CD14-positive monocyte (primary cell): ENCODE data around the gene FAM184A. TPM values are rescaled to one million over a fixed set of nuclear protein-coding genes. Genes with fewer than 3 reads are reported as not detected.

Source experiments
- DNase-seq, 3 donors: peaks; one replicate each; pipeline ENCODE4 v3.0.0-alpha.2; 2011 to 2022
- H2AFZ ChIP-seq: 2 replicates; pipeline ENCODE4 v1.6.0; 2012; ENCODE audit warnings: mild to moderate bottlenecking, low read depth, low read length, inconsistent platforms; ENCODE audit not compliant: insufficient read depth, poor library complexity, severe bottlenecking
- H3K27ac ChIP-seq, 2 donors: 1 replicate in 1 of 2; 2 replicates in 1 of 2; pipeline ENCODE4 v1.5.1; 2012 to 2013; ENCODE audit warnings: low read length in 2 of 2, control low read depth in 1 of 2, inconsistent platforms in 1 of 2, low read depth in 1 of 2, mild to moderate bottlenecking in 1 of 2
- H3K27me3 ChIP-seq, 2 donors: one replicate each; pipeline versions ENCODE4 v1.6.0 to v1.6.1; 2011 to 2013; ENCODE audit warnings: low read length in 2 of 2; ENCODE audit not compliant: control insufficient read depth in 2 of 2, insufficient read depth in 2 of 2
- H3K36me3 ChIP-seq, 2 donors: replicated peaks in 1 of 2; 1 replicate in 1 of 2; 2 replicates in 1 of 2; pipeline versions ENCODE4 v1.5.1 to v1.6.1; 2012 to 2013; ENCODE audit warnings: low read length in 2 of 2, control low read depth in 1 of 2, inconsistent platforms in 1 of 2, mild to moderate bottlenecking in 1 of 2; ENCODE audit not compliant: insufficient read depth in 2 of 2, control insufficient read depth in 1 of 2
- H3K4me1 ChIP-seq, 2 donors: 1 replicate in 1 of 2; 2 replicates in 1 of 2; pipeline versions ENCODE4 v1.5.1 to v1.6.1; 2012 to 2013; ENCODE audit warnings: low read length in 2 of 2, control low read depth in 1 of 2, inconsistent platforms in 1 of 2, mild to moderate bottlenecking in 1 of 2, moderate library complexity in 1 of 2; ENCODE audit not compliant: insufficient read depth in 2 of 2, control insufficient read depth in 1 of 2
- H3K4me2 ChIP-seq: replicated peaks from 2 replicates; pipeline ENCODE3; 2012; ENCODE audit warnings: low read length, moderate library complexity, mild to moderate bottlenecking; ENCODE audit not compliant: poor library complexity, severe bottlenecking; ENCODE audit errors: extremely low read depth
- H3K4me3 ChIP-seq, 3 experiments: fragments of 200-600 bp in 1 of 3; sonication (generic) in 1 of 3; replicated peaks in 1 of 3; 1 replicate in 2 of 3; 2 replicates in 1 of 3; pipeline ENCODE4 v1.5.1; 2011 to 2013; ENCODE audit warnings: low read length in 3 of 3, mild to moderate bottlenecking in 3 of 3, control low read depth in 2 of 3, low read depth in 2 of 3, inconsistent platforms in 1 of 3, moderate library complexity in 1 of 3
- H3K79me2 ChIP-seq: 2 replicates; pipeline ENCODE4 v1.6.0; 2012; ENCODE audit warnings: mild to moderate bottlenecking, control low read depth, inconsistent platforms, low read length, moderate library complexity; ENCODE audit not compliant: insufficient read depth
- H3K9ac ChIP-seq: 2 replicates; pipeline ENCODE4 v1.6.0; 2017; ENCODE audit warnings: low read length, mild to moderate bottlenecking; ENCODE audit not compliant: insufficient read depth, poor library complexity, severe bottlenecking
- H3K9me3 ChIP-seq, 2 donors: replicated peaks in 1 of 2; 1 replicate in 1 of 2; 2 replicates in 1 of 2; pipeline versions ENCODE4 v1.5.1 to v1.6.1; 2012 to 2013; ENCODE audit warnings: low read length in 2 of 2, control low read depth in 1 of 2; ENCODE audit not compliant: control insufficient read depth in 1 of 2, insufficient read depth in 1 of 2
- H4K20me1 ChIP-seq: 2 replicates; pipeline ENCODE4 v1.6.0; 2012; ENCODE audit warnings: mild to moderate bottlenecking, low read length, control low read depth, moderate library complexity; ENCODE audit not compliant: insufficient read depth
- H3K27ac Mint-ChIP-seq, 7 donors: one replicate each; pipeline ENCODE4 v1.8.0; 2020; ENCODE audit warnings: mild to moderate bottlenecking in 7 of 7, mixed read lengths in 7 of 7, moderate library complexity in 6 of 7, inconsistent platforms in 2 of 7
- H3K27me3 Mint-ChIP-seq, 3 donors: one replicate each; pipeline ENCODE4 v1.8.0; 2021 to 2022; ENCODE audit warnings: low read depth in 3 of 3, mild to moderate bottlenecking in 3 of 3, mixed read lengths in 3 of 3, moderate library complexity in 3 of 3, inconsistent platforms in 1 of 3
- H3K36me3 Mint-ChIP-seq, 2 donors: one replicate each; pipeline ENCODE4 v1.8.0; 2020; ENCODE audit warnings: mixed read lengths in 2 of 2, inconsistent platforms in 1 of 2, mild to moderate bottlenecking in 1 of 2
- H3K4me1 Mint-ChIP-seq: one replicate; pipeline ENCODE4 v1.8.0; 2020; ENCODE audit warnings: mild to moderate bottlenecking, mixed read lengths
- H3K4me3 Mint-ChIP-seq, 2 donors: one replicate each; pipeline ENCODE4 v1.8.0; 2020; ENCODE audit warnings: mild to moderate bottlenecking in 2 of 2, mixed read lengths in 2 of 2, moderate library complexity in 1 of 2
- H3K9me3 Mint-ChIP-seq, 7 donors: one replicate each; pipeline ENCODE4 v1.8.0; 2020 to 2022; ENCODE audit warnings: mixed read lengths in 7 of 7, mild to moderate bottlenecking in 6 of 7, moderate library complexity in 6 of 7, inconsistent platforms in 2 of 7
- CTCF ChIP-seq: fragments of 200-600 bp; IDR thresholded peaks from one replicate; pipeline ENCODE4 v1.8.0; 2022; ENCODE audit warnings: antibody characterized with exemption, mild to moderate bottlenecking
- WGBS: methylation state at CpG from one replicate; pipeline ENCODE4 v1.1.5; 2013; ENCODE audit warnings: missing lambda C conversion rate; ENCODE audit not compliant: insufficient coverage; 5-methylcytosine and 5-hydroxymethylcytosine counted together
- intact Hi-C, 2 donors: fragments of 100-400 bp; cut with micrococcal nuclease; formaldehyde crosslinking; loops; one replicate each; pipeline versions ENCODE4 v1.15.0 to v1.15.1; 2023
- polyA plus RNA-seq, 3 donors: library from polyadenylated mRNA; depleted of rRNA in 1 of 3; unstranded in 2 of 3; stranded (reverse) in 1 of 3; fragments of 300-500 nt in 2 of 3; fragments of >200 nt in 1 of 3; fragmentation: Illumina TruSeq in 2 of 3; gene quantifications; 1 replicate in 2 of 3; 2 replicates in 1 of 3; pipeline ENCODE4 v1.2.3, GENCODE V29; 2012 to 2021

The FAM184A gene
- polyA plus RNA-seq, 3 donors = not detected

- H3K4me3 ChIP-seq = no peak overlapping the region
- no peaks in the 10 kb centered on the region for H3K9me3 ChIP-seq
- H3K9me3 Mint-ChIP-seq = no peaks in the 10 kb centered on the region
- peaks cover 0 to 2% (median 0%) of the 10 kb centered on the region in 3 donors for H3K27me3 Mint-ChIP-seq
- no peak overlapping the region for H3K4me3 Mint-ChIP-seq
- no CpG with 5 or more reads among the region's 3 CpGs for WGBS
- no peak overlapping the region for H3K27ac ChIP-seq
- no peak overlapping the region for H3K4me2 ChIP-seq
- no peak overlapping the region for H3K9ac ChIP-seq
- no peak for DNase-seq
- intact Hi-C loops = loop anchor here in 1 of 2 donors (5.0 kb wide), 1 partner anchor 38 kb away; the partner anchor contains the start of gene ASF1A
- H3K4me1 ChIP-seq = peaks cover 5 to 20% of the 10 kb centered on the region in 2 donors
- no peak for TF ChIP-seq CTCF
- peaks cover 35 to 47% of the 10 kb centered on the region in 2 donors for H3K36me3 Mint-ChIP-seq
- peaks cover 21 to 66% of the 10 kb centered on the region in 2 donors for H3K36me3 ChIP-seq
- H3K79me2 ChIP-seq = peaks cover 41% of the 10 kb centered on the region
- no peak overlapping the region for H3K27ac Mint-ChIP-seq
- H3K27me3 ChIP-seq = no peaks in the 10 kb centered on the region
- H2AFZ ChIP-seq = no peak overlapping the region
- H4K20me1 ChIP-seq = peaks cover 9% of the 10 kb centered on the region
- H3K4me1 Mint-ChIP-seq = peaks cover 17% of the 10 kb centered on the region
These were observed 147.8 kb downstream of the FAM184A start for GRCh38 chr6:118930680-118931079.

- H3K4me1 ChIP-seq = no peaks in the 10 kb centered on the region
- H3K27me3 ChIP-seq = no peaks in the 10 kb centered on the region
- no peak overlapping the region for H3K4me2 ChIP-seq
- H3K79me2 ChIP-seq = peaks cover 4% of the 10 kb centered on the region
- H3K9ac ChIP-seq = no peak overlapping the region
- no peak overlapping the region for H3K4me3 ChIP-seq
- intact Hi-C loops = no loop called here
- Mint-ChIP-seq H3K4me3 (no peak overlapping the region), H3K27me3 (no peaks in the 10 kb centered on the region), H3K4me1 (no peaks in the 10 kb centered on the region), H3K9me3 (no peaks in the 10 kb centered on the region), H3K27ac (no peak overlapping the region), H3K36me3 (peaks cover 65 to 78% of the 10 kb centered on the region in 2 donors)
- no peak overlapping the region for H3K27ac ChIP-seq
- no peaks in the 10 kb centered on the region for H4K20me1 ChIP-seq
- H3K36me3 ChIP-seq = peaks cover 59 to 99% of the 10 kb centered on the region in 2 donors
- WGBS = 96% methylated on average over 2 of the region's 3 CpGs
- H2AFZ ChIP-seq = no peak overlapping the region
- DNase-seq = no peak
- no peak for TF ChIP-seq CTCF
- H3K9me3 ChIP-seq = no peaks in the 10 kb centered on the region
These were observed 155.4 kb downstream of the FAM184A start for GRCh38 chr6:118923035-118923434.
